H1 (cell line): ENCODE data around the gene ZNF366. TPM values are rescaled to one million over a fixed set of nuclear protein-coding genes. Genes with fewer than 3 reads are reported as not detected.

Experiments
- CTCF ChIA-PET: fragments of 300-600 bp; sonication (Branson Sonifier 250); formaldehyde crosslinking; loops from one replicate; lab custom pipeline; 2021; ENCODE audit not compliant: partially characterized antibody; lab: Charles Lee
- POLR2A ChIA-PET: fragments of 300-600 bp; sonication (Branson Sonifier 250); formaldehyde crosslinking; loops from one replicate; lab custom pipeline; 2021; ENCODE audit warnings: inconsistent platforms; ENCODE audit not compliant: partially characterized antibody; lab: Charles Lee
- DNase-seq, 2 experiments: peaks; one replicate each; pipeline versions ENCODE4 v3.0.0 to v3.0.0-alpha.2; 2010 to 2022; ENCODE audit warnings: low spot score in 2 of 2, low read depth in 1 of 2, mixed read lengths in 1 of 2
- FAIRE-seq: peaks from 2 replicates; lab custom pipeline; 2011; peaks lifted over from hg19 to GRCh38; lab: Jason Lieb, UNC
- H2AFZ ChIP-seq: 2 replicates; pipeline ENCODE4 v1.8.1; 2012; ENCODE audit warnings: low read length, inconsistent platforms
- H2AK5ac ChIP-seq: 2 replicates; pipeline ENCODE4 v1.6.1; 2013; ENCODE audit warnings: low read depth, low read length
- H2BK120ac ChIP-seq: replicated peaks from 2 replicates; pipeline ENCODE3; 2013; ENCODE audit warnings: low read depth, low read length, inconsistent platforms
- H2BK12ac ChIP-seq: 2 replicates; pipeline ENCODE4 v1.6.1; 2013; ENCODE audit warnings: low read depth, low read length
- H2BK15ac ChIP-seq: 2 replicates; pipeline ENCODE4 v1.6.1; 2013; ENCODE audit warnings: low read length
- H2BK20ac ChIP-seq: 2 replicates; pipeline ENCODE4 v1.6.1; 2013; ENCODE audit warnings: low read length
- H2BK5ac ChIP-seq: 2 replicates; pipeline ENCODE4 v1.6.1; 2013; ENCODE audit warnings: low read depth, low read length
- H3K14ac ChIP-seq: 2 replicates; pipeline ENCODE4 v1.6.1; 2013; ENCODE audit warnings: inconsistent platforms; ENCODE audit not compliant: insufficient read length
- H3K18ac ChIP-seq: 2 replicates; pipeline ENCODE4 v1.6.1; 2013; ENCODE audit warnings: low read length; ENCODE audit errors: extremely low read depth
- H3K23ac ChIP-seq: 2 replicates; pipeline ENCODE4 v1.6.1; 2013; ENCODE audit warnings: inconsistent platforms; ENCODE audit not compliant: insufficient read length
- H3K23me2 ChIP-seq: 2 replicates; pipeline ENCODE4 v1.6.1; 2013; ENCODE audit warnings: low read depth, low read length
- H3K27ac ChIP-seq: 2 replicates; pipeline ENCODE4 v1.6.1; 2011; ENCODE audit warnings: low read depth, low read length, inconsistent platforms
- H3K27me3 ChIP-seq, 4 experiments: replicated peaks in 1 of 4; 1 replicate in 1 of 4; 2 replicates in 3 of 4; pipeline versions ENCODE4 v1.6.1 to v1.8.1; 2011 to 2013; ENCODE audit warnings: low read length in 3 of 4, mild to moderate bottlenecking in 3 of 4, inconsistent platforms in 2 of 4, mixed read lengths in 2 of 4, moderate library complexity in 1 of 4; ENCODE audit not compliant: control insufficient read depth in 3 of 4, insufficient read depth in 3 of 4; ENCODE audit errors: extremely low read depth in 1 of 4
- H3K36me3 ChIP-seq, 4 experiments: 2 replicates each; pipeline versions ENCODE4 v1.6.1 to v1.8.1; 2011 to 2013; ENCODE audit warnings: mild to moderate bottlenecking in 4 of 4, low read length in 3 of 4, moderate library complexity in 2 of 4, control low read depth in 1 of 4, inconsistent platforms in 1 of 4; ENCODE audit not compliant: insufficient read depth in 4 of 4, control insufficient read depth in 2 of 4
- H3K4ac ChIP-seq: replicated peaks from 2 replicates; pipeline ENCODE3; 2013; ENCODE audit warnings: low read length, low read depth, mixed read lengths, inconsistent platforms; ENCODE audit not compliant: insufficient read length
- H3K4me1 ChIP-seq, 4 experiments: replicated peaks in 1 of 4; 1 replicate in 1 of 4; 2 replicates in 3 of 4; pipeline versions ENCODE4 v1.6.1 to v1.8.1; 2011 to 2013; ENCODE audit warnings: low read length in 3 of 4, inconsistent platforms in 2 of 4, mixed read lengths in 1 of 4; ENCODE audit not compliant: insufficient read depth in 4 of 4, control insufficient read depth in 3 of 4
- H3K4me2 ChIP-seq, 2 experiments: 2 replicates each; pipeline versions ENCODE4 v1.6.1 to v1.8.1; 2011 to 2013; ENCODE audit warnings: low read depth in 2 of 2, low read length in 2 of 2, control low read depth in 1 of 2, inconsistent platforms in 1 of 2, mild to moderate bottlenecking in 1 of 2; ENCODE audit not compliant: insufficient read depth in 1 of 2
- H3K4me3 ChIP-seq, 4 experiments: fragments of 200-600, 300-600 bp in 1 of 4; sonication (generic), shearing (Covaris generic), sonication (Bioruptor Twin) in 1 of 4; 2 replicates each; pipeline versions ENCODE4 v1.5.1 to v1.8.1; 2011 to 2016; ENCODE audit warnings: low read length in 4 of 4, low read depth in 3 of 4, control low read depth in 2 of 4, inconsistent platforms in 2 of 4, mild to moderate bottlenecking in 2 of 4, mixed read lengths in 1 of 4, moderate library complexity in 1 of 4; ENCODE audit not compliant: insufficient read depth in 2 of 4; ENCODE audit errors: extremely low read depth in 1 of 4
- H3K56ac ChIP-seq: replicated peaks from 2 replicates; pipeline ENCODE3; 2013; ENCODE audit warnings: low read depth, mild to moderate bottlenecking, mixed read lengths, low read length, inconsistent platforms; ENCODE audit not compliant: insufficient read length
- H3K79me1 ChIP-seq: 2 replicates; pipeline ENCODE4 v1.6.1; 2013; ENCODE audit warnings: low read depth, low read length, control low read depth
- H3K79me2 ChIP-seq, 2 experiments: 2 replicates each; pipeline versions ENCODE4 v1.6.1 to v1.8.1; 2012 to 2013; ENCODE audit warnings: low read length in 2 of 2, mild to moderate bottlenecking in 2 of 2, inconsistent platforms in 1 of 2; ENCODE audit not compliant: insufficient read depth in 2 of 2, control insufficient read depth in 1 of 2
- H3K9ac ChIP-seq, 4 experiments: replicated peaks in 1 of 4; 1 replicate in 1 of 4; 2 replicates in 3 of 4; pipeline versions ENCODE4 v1.6.1 to v1.8.1; 2011 to 2013; ENCODE audit warnings: low read depth in 3 of 4, low read length in 3 of 4, control low read depth in 2 of 4, mild to moderate bottlenecking in 2 of 4, moderate library complexity in 2 of 4, inconsistent platforms in 1 of 4; ENCODE audit errors: extremely low read depth in 1 of 4
- H3K9me3 ChIP-seq, 2 experiments: 2 replicates each; pipeline versions ENCODE4 v1.6.1 to v1.8.1; 2012 to 2013; ENCODE audit warnings: mild to moderate bottlenecking in 2 of 2, moderate library complexity in 2 of 2, control low read depth in 1 of 2, inconsistent platforms in 1 of 2, low read depth in 1 of 2, low read length in 1 of 2, mixed read lengths in 1 of 2; ENCODE audit not compliant: insufficient read depth in 2 of 2
- H4K20me1 ChIP-seq, 2 experiments: replicated peaks in 1 of 2; 2 replicates each; pipeline versions ENCODE3 to v1.8.1; 2011 to 2013; ENCODE audit warnings: inconsistent platforms in 2 of 2, low read length in 2 of 2, mild to moderate bottlenecking in 1 of 2; ENCODE audit not compliant: insufficient read depth in 2 of 2, control insufficient read depth in 1 of 2
- H4K5ac ChIP-seq: 2 replicates; pipeline ENCODE4 v1.6.1; 2013; ENCODE audit warnings: low read length, low read depth, mixed read lengths, inconsistent platforms; ENCODE audit not compliant: insufficient read length
- H4K8ac ChIP-seq: 2 replicates; pipeline ENCODE4 v1.8.0; 2013; ENCODE audit warnings: mild to moderate bottlenecking, moderate library complexity, low read length, inconsistent platforms; ENCODE audit not compliant: insufficient read depth; ENCODE audit errors: extremely low read depth
- H4K91ac ChIP-seq: replicated peaks from 2 replicates; pipeline ENCODE3; 2013; ENCODE audit warnings: low read length, mixed read lengths, inconsistent platforms; ENCODE audit not compliant: insufficient read length
- CHD2 ChIP-seq: IDR thresholded peaks from 2 replicates; pipeline ENCODE4 v1.6.1; 2012; ENCODE audit warnings: low read length, improper control_type of control experiment
- HDAC2 ChIP-seq, 2 experiments: fragments of 300-600 bp in 1 of 2; sonication (generic) in 1 of 2; IDR thresholded peaks; 2 replicates each; pipeline ENCODE4 v1.6.1; 2011 to 2012; ENCODE audit warnings: low read depth in 2 of 2, low read length in 2 of 2, mild to moderate bottlenecking in 2 of 2, moderate library complexity in 2 of 2, borderline replicate concordance in 1 of 2, inconsistent platforms in 1 of 2
- NANOG ChIP-seq: IDR thresholded peaks from 2 replicates; pipeline ENCODE4 v1.6.1; 2011; ENCODE audit warnings: low read length, low read depth, mild to moderate bottlenecking, inconsistent platforms; ENCODE audit not compliant: insufficient read depth, poor library complexity, severe bottlenecking
- RBBP5 ChIP-seq: IDR thresholded peaks from 2 replicates; pipeline ENCODE4 v1.7.1; 2012; ENCODE audit warnings: low read depth, mild to moderate bottlenecking, inconsistent platforms, low read length, moderate library complexity, borderline replicate concordance
- SP4 ChIP-seq: IDR thresholded peaks from 2 replicates; pipeline ENCODE4 v1.6.1; 2012; ENCODE audit warnings: low read length, inconsistent platforms
- SRF ChIP-seq: IDR thresholded peaks from 2 replicates; pipeline ENCODE4 v1.6.1; 2011; ENCODE audit warnings: mild to moderate bottlenecking, low read depth, low read length, moderate library complexity
- WGBS, 2 experiments: shearing (Covaris generic) in 1 of 2; methylation state at CpG; one replicate each; pipeline versions ENCODE4 v1.1.6 to v1.1.7; 2013 to 2015; ENCODE audit warnings: low lambda C conversion rate in 2 of 2, mixed read lengths in 2 of 2, inconsistent platforms in 1 of 2, low coverage in 1 of 2, missing lambda C conversion rate in 1 of 2; ENCODE audit not compliant: insufficient replicate concordance in 2 of 2, insufficient coverage in 1 of 2, insufficient read length in 1 of 2; ENCODE audit errors: extremely low coverage in 1 of 2, missing lambda C conversion rate in 1 of 2; 5-methylcytosine and 5-hydroxymethylcytosine counted together
- polyA plus RNA-seq, 7 experiments: library from polyadenylated mRNA; depleted of rRNA in 3 of 7; stranded (reverse) in 5 of 7; unstranded in 2 of 7; fragments of >200 nt in 5 of 7; fragments of 200-250 nt in 2 of 7; gene quantifications; 1 replicate in 5 of 7; 2 replicates in 1 of 7; 4 replicates in 1 of 7; pipeline versions ENCODE4 v1.2.1 to v1.2.3, GENCODE V29; 2011 to 2013; ENCODE audit warnings: missing spikeins in 2 of 7, mixed read lengths in 2 of 7
- total RNA-seq: library from RNA; stranded (reverse); fragmentation: NEBNext Ultra II Directional; extraction: Animal tissue kit (Norgen Biotek cat#: 25700); gene quantifications from 2 replicates; pipeline ENCODE4 v1.2.1, GENCODE V29; 2021
- TF ChIP-seq, protein P1 (sequence below): IDR thresholded peaks from 2 replicates; pipeline ENCODE4 v1.6.1; 2012; ENCODE audit warnings: low read length, inconsistent platforms
- TF ChIP-seq, protein P2 (sequence below), 3 experiments: IDR thresholded peaks; 1 replicate in 2 of 3; 2 replicates in 1 of 3; pipeline versions ENCODE4 v1.5.1 to v1.6.1; 2011; ENCODE audit warnings: low read length in 3 of 3, mild to moderate bottlenecking in 3 of 3, inconsistent platforms in 2 of 3, low read depth in 1 of 3, moderate library complexity in 1 of 3; ENCODE audit not compliant: insufficient read depth in 1 of 3; ENCODE audit errors: control extremely low read depth in 1 of 3

ZNF366 gene
- total and polyA plus RNA-seq, 2 of the 8 experiments (the other 6 are each of a cell fraction or from before 2014, with no cell fraction given), result not detected

DNA sequence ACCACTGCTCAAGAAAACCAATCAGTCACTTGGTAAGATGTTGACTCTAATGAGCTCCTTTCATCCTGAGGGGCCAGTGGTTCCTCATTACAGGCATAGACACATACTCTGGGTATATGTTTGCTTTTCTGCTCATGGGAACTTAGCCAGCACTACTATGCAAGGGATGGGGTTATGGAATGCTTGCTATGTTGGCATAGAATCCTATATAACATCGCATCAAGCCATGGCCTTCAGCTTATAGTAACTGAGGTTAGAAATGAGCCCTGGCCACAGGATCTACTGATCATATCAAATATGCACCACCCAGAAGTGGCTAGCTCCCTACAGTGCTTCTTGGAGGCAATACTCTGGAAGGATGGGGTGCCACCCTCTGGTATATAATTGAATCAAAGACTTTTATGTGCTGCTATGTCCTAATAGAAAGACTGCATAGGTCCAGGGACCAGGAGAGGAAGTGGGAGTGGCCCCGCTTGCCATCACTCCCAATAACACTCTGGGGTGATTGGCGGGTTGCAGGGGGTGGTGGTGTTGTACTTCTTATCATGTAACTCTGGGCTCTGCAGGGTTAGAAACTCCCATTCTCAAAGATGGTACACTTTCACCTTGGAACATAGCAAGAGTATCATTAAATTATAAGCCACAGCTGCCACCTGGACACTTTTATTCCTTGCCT, 70.3 kb downstream of the ZNF366 start:
- Histone ChIP-seq H3K23me2 (no peaks in the 10 kb centered on the region), H3K18ac (no peak overlapping the region), H2BK5ac (no peak overlapping the region), H3K27me3 (no peaks in the 10 kb centered on the region), H3K79me2 (no peaks in the 10 kb centered on the region), H4K5ac (no peak overlapping the region), H3K4me2 (no peak overlapping the region), H2BK20ac (no peak overlapping the region), H4K8ac (no peak overlapping the region), H4K20me1 (no peaks in the 10 kb centered on the region), H2BK12ac (no peak overlapping the region), H3K4ac (no peak overlapping the region), H3K56ac (no peak overlapping the region), H3K4me3 (no peak overlapping the region), H2AK5ac (no peak overlapping the region), H3K9me3 (no peaks in the 10 kb centered on the region; a peak in 1 of 4 replicates), H2BK15ac (no peak overlapping the region), H2AFZ (no peak overlapping the region), H3K23ac (no peak overlapping the region), H3K36me3 (no peaks in the 10 kb centered on the region), H3K4me1 (no peaks in the 10 kb centered on the region; a peak in 1 of 7 replicates), H2BK120ac (no peak overlapping the region), H3K9ac (no peak overlapping the region), H4K91ac (no peak overlapping the region), H3K79me1 (no peaks in the 10 kb centered on the region), H3K14ac (no peak overlapping the region), H3K27ac (no peak overlapping the region)
- POLR2A ChIA-PET, result no interaction called here
- CTCF ChIA-PET, result interaction anchor here (0.8 to 2.3 kb wide), 3 partner anchors 27 to 174 kb away, joined by 3 to 6 read pairs (median 5); no protein-coding TSS in a partner anchor
- 95% methylated on average over 3 of the region's 3 CpGs; no CpG with 5 or more reads in 1 of the 2 experiments for whole genome bisulfite sequencing, 2 experiments
- DNase-seq (no peak), FAIRE-seq (no peak)
- TF ChIP-seq NANOG, result no peak
- TF ChIP-seq HDAC2 (IDR thresholded peaks at IDR 0.05; ENCODE audit: borderline replicate concordance in 1 of 2, low read depth in 2 of 2, low read length in 2 of 2), result no peak
- no peak for TF ChIP-seq CHD2
- TF ChIP-seq, protein P1, sequence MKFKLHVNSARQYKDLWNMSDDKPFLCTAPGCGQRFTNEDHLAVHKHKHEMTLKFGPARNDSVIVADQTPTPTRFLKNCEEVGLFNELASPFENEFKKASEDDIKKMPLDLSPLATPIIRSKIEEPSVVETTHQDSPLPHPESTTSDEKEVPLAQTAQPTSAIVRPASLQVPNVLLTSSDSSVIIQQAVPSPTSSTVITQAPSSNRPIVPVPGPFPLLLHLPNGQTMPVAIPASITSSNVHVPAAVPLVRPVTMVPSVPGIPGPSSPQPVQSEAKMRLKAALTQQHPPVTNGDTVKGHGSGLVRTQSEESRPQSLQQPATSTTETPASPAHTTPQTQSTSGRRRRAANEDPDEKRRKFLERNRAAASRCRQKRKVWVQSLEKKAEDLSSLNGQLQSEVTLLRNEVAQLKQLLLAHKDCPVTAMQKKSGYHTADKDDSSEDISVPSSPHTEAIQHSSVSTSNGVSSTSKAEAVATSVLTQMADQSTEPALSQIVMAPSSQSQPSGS, result no peak
- TF ChIP-seq SRF, result no peak
- TF ChIP-seq RBBP5, result no peak
- TF ChIP-seq, protein P2, sequence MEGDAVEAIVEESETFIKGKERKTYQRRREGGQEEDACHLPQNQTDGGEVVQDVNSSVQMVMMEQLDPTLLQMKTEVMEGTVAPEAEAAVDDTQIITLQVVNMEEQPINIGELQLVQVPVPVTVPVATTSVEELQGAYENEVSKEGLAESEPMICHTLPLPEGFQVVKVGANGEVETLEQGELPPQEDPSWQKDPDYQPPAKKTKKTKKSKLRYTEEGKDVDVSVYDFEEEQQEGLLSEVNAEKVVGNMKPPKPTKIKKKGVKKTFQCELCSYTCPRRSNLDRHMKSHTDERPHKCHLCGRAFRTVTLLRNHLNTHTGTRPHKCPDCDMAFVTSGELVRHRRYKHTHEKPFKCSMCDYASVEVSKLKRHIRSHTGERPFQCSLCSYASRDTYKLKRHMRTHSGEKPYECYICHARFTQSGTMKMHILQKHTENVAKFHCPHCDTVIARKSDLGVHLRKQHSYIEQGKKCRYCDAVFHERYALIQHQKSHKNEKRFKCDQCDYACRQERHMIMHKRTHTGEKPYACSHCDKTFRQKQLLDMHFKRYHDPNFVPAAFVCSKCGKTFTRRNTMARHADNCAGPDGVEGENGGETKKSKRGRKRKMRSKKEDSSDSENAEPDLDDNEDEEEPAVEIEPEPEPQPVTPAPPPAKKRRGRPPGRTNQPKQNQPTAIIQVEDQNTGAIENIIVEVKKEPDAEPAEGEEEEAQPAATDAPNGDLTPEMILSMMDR (IDR thresholded peaks at IDR 0.05; ENCODE audit: control extremely low read depth in 1 of 3, insufficient read depth in 1 of 3, low read depth in 1 of 3, low read length in 3 of 3), result no peak
- TF ChIP-seq SP4, result no peak
